Articular chondrocyte of knee joint (primary cell): ENCODE measurements around the gene SLC37A1. TPM values are rescaled to one million over a fixed set of nuclear protein-coding genes. Genes with fewer than 3 reads are reported as not detected.

ENCODE experiments used
- total RNA-seq: library from RNA; depleted of rRNA; stranded (reverse); fragments of >200 nt; gene quantifications from 2 replicates; pipeline ENCODE4 v1.2.3, GENCODE V29; 2012

Gene SLC37A1
- total RNA-seq = 2.5 and 3.9 TPM in 2 replicates

DNA sequence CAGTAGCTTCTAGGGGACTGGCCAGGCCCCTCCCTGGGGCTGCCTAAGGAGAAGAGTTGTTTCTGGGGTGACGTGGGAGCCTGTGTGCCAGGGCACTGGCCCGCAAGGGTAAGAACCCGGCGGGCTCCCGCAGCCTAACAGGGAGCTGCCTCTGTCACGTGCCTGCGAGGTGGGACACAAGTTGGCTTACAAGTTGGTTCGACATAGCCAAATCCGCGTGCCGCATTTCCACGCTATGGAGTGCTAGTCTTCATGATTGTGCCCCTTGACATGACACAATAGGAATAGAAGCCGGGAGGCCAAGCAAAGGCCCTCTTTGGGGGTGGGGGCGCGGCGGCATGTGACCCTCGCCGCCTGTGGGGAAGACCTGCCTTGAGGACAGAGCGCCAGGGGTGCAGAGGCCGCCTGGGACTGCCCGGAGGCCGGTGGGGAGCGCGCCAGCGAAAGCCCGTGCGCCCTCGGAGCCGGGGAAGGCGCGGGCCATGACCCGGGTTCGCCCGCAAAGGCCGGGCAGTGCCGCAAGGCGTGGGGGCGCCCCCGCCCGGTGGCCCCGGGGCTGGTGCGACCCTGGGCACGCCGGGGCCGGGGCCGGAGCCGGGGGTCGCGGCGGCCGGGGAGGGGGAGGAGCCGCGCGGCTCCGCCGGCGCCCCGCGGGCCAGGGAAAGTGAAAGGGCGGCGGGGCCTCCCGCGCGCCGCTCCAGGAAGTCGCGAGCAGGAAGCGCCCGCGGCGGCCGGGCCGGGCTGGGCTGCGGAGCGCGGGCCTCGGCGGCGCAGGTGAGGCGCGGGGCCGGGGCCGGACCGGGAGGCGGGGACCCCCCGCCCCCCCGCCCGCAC, at the start of gene SLC37A1:
TSS of gene SLC37A1 (plus strand) at position 702 of the 834 bp plus-strand sequence. CDS start 4,603 bp downstream, outside the sequence.

GRCh38 chr21:42496120-42496838, 17.4 kb upstream of the SLC37A1 start, which contains the start of gene RSPH1:
Gene RSPH1 (minus strand): TSS chr21:42496224. CDS start chr21:42496186, 38 bp downstream.

Other genes starting within 250 kb of the SLC37A1 start
- gene TFF3, start 198.4 kb upstream of the SLC37A1 start, total RNA-seq = not detected in 2 replicates
- not detected in 2 replicates for gene TFF2, start 162.9 kb upstream of the SLC37A1 start, total RNA-seq
- 0.65 TPM in 1 of 2 replicates, not detected in the other for gene TFF1, start 147.3 kb upstream of the SLC37A1 start, total RNA-seq
- gene TMPRSS3, start 117.8 kb upstream of the SLC37A1 start, total RNA-seq = not detected in 2 replicates
- not detected in 2 replicates for gene UBASH3A, start 110.0 kb upstream of the SLC37A1 start, total RNA-seq
- gene RSPH1, start 17.6 kb upstream of the SLC37A1 start, total RNA-seq = 0.26 and 0.76 TPM in 2 replicates
- not detected in 2 replicates for gene PDE9A, start 139.8 kb downstream of the SLC37A1 start, total RNA-seq